Measurements from ENCODE around the gene ARHGEF26.
"Not testable (repeated sequence)": the region's sequence is repeated elsewhere in the genome, so short reads cannot be mapped to it uniquely, and the experiment has no call there.

- not testable (repeated sequence) for TF ChIP-seq CTCF (IDR thresholded peaks at IDR 0.05; ENCODE audit: low read length); EZH2 (IDR thresholded peaks at IDR 0.05; ENCODE audit: borderline replicate concordance, low read length)
Measured at GRCh38 chr3:154087756-154088480, 33.3 kb upstream of the ARHGEF26 start.

All from OCI-LY1 (cell line).